Hepatocyte (in vitro differentiated cells): Measurements from ENCODE around the gene PRDM16.

Source experiments
- EZH2phosphoT487 ChIP-seq: fragments of 200-600 bp; sonication (generic); IDR thresholded peaks from one replicate; pipeline ENCODE4 v1.6.1; 2018; ENCODE audit warnings: antibody characterized with exemption, mild to moderate bottlenecking, low read depth, moderate library complexity; ENCODE audit not compliant: unreplicated experiment, severe bottlenecking
- TF ChIP-seq, protein P1 (sequence below): fragments of 200-600 bp; sonication (generic); IDR thresholded peaks from 2 replicates; pipeline ENCODE4 v1.5.1; 2016; ENCODE audit warnings: antibody characterized with exemption, mild to moderate bottlenecking; ENCODE audit not compliant: poor library complexity

GRCh38 chr1:3052501-3052900 is 16.5 kb upstream of the PRDM16 start:
- TF ChIP-seq, protein P1, sequence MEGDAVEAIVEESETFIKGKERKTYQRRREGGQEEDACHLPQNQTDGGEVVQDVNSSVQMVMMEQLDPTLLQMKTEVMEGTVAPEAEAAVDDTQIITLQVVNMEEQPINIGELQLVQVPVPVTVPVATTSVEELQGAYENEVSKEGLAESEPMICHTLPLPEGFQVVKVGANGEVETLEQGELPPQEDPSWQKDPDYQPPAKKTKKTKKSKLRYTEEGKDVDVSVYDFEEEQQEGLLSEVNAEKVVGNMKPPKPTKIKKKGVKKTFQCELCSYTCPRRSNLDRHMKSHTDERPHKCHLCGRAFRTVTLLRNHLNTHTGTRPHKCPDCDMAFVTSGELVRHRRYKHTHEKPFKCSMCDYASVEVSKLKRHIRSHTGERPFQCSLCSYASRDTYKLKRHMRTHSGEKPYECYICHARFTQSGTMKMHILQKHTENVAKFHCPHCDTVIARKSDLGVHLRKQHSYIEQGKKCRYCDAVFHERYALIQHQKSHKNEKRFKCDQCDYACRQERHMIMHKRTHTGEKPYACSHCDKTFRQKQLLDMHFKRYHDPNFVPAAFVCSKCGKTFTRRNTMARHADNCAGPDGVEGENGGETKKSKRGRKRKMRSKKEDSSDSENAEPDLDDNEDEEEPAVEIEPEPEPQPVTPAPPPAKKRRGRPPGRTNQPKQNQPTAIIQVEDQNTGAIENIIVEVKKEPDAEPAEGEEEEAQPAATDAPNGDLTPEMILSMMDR = no peak
- TF ChIP-seq EZH2phosphoT487 = no peak
